ENCODE measurements around the gene SERPINE1.
"Not testable (repeated sequence)": the region's sequence is repeated elsewhere in the genome, so short reads cannot be mapped to it uniquely, and the experiment has no call there.

SERPINE1 gene

GRCh38 chr7:101102026-101102425, 24.9 kb upstream of the SERPINE1 start:
- no peak for DNase-seq

- DNase-seq: not testable (repeated sequence)
Observed at GRCh38 chr7:101103701-101104100, 23.2 kb upstream of the SERPINE1 start.

GRCh38 chr7:101104193-101104713, 22.7 kb upstream of the SERPINE1 start:
- DNase-seq: no peak

DNA sequence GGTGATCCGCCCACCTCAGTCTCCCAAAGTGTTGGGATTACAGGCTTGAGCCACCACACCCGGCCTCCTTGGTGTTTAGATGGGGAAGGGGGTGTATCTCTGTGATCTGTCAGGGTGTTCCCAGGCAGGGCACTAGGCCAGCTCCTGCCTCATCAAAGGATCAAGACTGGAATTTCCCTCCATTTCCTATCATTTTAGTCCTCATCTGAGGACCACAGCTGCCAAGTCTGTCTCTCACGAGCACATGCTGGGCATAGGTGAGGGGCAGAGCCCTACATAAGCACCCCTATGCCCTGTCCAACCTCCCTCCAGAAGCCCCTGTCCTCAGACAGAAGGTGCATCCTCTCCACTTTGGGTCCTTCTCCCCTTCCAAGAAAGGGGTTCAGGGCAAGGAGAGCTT, 22.1 kb upstream of the SERPINE1 start:
- no peak for DNase-seq

GRCh38 chr7:101105248-101105647, 21.7 kb upstream of the SERPINE1 start:
- not testable (repeated sequence) for DNase-seq

GRCh38 chr7:101106386-101106785, 20.5 kb upstream of the SERPINE1 start:
- DNase-seq: no peak

DNA sequence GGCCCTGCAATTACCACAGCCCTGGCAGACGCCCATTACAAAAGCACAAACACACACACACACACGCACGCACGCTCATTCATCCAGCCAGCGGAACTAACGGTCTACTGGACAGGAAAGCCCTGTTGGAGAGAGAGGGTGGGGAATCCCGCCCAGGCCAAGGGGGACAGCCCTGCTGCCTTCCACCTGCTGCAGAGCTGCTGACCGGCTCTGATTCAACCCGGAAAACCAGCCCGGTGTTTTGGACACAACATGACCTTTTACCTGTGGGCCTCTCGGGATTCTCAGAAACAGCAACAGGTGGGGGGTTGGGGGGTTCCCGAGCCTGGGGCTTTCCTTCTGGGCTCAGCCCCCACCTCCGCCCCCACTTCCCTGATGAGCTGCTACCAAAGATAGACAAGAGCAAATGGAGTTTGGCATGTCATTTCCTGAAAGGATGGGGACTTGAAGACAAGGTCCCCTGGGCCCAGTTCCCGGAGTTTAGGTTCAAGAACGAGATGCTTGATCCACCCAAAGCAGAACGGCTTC, 18.5 kb upstream of the SERPINE1 start:
- peak; percentile 59 for DNase-seq

GRCh38 chr7:101108961-101109360, 17.9 kb upstream of the SERPINE1 start:
- DNase-seq: no peak

DNA sequence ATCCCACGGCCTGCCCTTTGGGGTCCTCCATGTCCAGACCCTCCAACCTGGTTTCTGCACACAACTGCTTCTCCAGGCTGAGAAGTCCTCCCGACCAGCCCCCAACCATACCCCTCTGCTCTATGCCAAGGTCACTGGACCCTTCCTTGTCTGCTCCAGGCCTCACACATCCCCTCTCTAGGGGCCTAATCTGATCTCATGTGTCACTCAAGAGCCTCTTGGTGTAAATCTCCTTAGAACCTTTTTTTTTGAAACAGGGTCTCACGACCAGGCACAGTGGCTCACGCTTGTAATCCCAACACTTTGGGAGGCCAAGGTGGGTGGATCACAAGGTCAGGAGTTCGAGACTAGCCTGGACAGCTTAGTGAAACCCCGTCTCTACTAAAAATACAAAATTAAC, 17.5 kb upstream of the SERPINE1 start:
- no peak for DNase-seq

- DNase-seq: no peak
Observed at GRCh38 chr7:101111261-101111660, 15.6 kb upstream of the SERPINE1 start.

DNA sequence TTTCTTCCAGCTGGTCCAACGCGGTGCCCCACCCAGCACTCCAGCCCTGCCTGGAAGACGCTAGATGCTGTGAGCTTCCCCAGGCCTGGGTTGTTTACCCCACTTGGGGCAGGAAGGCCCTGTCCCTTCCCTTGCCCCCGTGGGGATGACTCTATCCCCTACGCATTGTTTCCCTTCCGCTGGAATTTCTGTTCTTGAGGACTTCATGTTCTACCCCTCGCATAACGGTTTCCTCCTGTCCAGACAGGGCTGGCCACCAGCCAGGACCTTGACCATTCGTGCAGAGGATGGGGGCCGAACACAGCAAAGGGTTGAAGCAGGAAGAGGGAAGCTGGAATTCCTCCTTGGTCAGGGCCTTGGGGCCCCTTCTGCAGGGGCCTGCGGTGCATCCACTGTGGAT, 14.7 kb upstream of the SERPINE1 start:
- no peak for DNase-seq

DNA sequence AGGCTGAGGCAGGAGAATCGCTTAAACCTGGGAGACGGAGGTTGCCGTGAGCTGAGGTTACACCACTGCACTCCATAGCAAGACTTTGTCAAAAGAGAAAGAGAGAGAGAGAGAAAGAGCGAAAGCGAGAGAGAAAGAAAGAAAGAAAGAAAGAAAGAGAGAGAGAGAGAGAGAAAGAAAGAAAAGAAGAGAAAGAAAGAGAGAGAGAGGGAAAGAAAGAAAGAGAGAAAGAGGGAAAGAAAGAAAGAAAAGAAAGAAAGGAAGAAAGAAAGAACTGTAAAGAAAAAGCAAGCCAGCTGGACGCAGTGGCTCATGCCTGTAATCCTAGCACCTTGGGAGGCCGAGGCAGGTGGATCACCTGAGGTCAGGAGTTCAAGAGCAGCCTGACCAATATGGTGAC, 13.8 kb upstream of the SERPINE1 start:
- not testable (repeated sequence) for DNase-seq

- no peak for DNase-seq
Observed at GRCh38 chr7:101113836-101114235, 13.1 kb upstream of the SERPINE1 start.

- DNase-seq: no peak
Observed at GRCh38 chr7:101114492-101114891, 12.4 kb upstream of the SERPINE1 start.

DNA sequence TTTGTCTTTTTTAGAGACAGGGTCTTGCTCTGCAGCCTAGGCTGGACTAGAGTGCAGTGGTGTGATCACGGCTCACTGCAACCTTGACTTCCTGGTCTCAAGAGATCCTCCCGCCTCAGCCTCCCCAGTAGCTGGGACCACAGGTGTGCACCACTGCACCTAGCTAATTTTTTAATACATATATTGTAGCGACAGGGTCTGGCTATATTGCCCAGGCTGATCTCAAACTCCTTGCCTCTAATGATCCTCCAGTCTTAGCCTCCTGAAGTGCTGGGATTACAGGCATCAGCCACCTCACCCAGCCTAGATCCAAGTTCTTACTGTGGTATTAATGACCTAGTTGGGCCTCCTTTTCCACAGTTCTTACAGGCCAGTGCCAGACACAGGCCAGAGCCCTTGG, 11.7 kb upstream of the SERPINE1 start:
- no peak for DNase-seq

GRCh38 chr7:101116898-101117297, 10.0 kb upstream of the SERPINE1 start:
- no peak for DNase-seq

DNA sequence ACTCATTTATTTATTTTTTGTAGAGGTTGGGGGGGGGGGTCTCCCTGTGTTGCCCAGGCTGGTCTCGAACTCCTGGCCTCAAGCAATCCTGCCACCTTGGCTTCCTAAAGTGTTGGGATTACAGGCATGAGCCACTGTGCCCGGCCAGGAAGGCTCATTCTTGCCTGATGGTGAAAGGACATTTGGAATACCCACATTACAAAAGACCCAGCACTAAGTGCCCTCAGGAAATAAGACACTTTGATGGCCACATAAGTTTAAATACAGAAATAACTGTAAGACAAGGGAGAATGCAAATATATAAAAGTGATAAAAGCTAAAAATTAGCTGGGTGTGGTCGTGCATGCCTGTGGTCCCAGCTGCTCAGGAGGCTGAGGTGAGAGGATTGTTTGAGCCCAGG, 8.0 kb upstream of the SERPINE1 start:
- no peak for DNase-seq

- DNase-seq: no peak
Observed at GRCh38 chr7:101119876-101120275, 7.0 kb upstream of the SERPINE1 start.

DNA sequence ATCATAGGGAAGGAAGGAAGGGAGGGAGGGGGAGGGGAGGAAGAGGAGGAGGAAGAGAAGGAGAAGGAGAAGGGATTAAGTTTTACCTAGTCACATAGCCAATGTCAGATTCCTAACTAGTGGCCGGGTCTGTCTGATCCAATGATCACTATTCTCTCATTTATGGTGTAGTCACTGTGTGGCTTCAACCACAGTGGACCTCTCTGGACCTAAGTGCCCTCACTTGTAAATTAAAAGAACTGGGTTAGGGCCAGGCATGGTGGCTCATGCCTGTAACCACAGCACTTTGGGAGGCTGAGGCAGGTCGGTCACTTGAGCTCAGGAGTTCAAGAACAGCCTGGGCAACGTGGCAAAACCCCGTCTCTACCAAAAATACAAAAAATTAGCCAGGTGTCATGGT, 6.6 kb upstream of the SERPINE1 start:
- no peak for DNase-seq

GRCh38 chr7:101121631-101121990, 5.3 kb upstream of the SERPINE1 start:
- DNase-seq: not testable (repeated sequence)

DNA sequence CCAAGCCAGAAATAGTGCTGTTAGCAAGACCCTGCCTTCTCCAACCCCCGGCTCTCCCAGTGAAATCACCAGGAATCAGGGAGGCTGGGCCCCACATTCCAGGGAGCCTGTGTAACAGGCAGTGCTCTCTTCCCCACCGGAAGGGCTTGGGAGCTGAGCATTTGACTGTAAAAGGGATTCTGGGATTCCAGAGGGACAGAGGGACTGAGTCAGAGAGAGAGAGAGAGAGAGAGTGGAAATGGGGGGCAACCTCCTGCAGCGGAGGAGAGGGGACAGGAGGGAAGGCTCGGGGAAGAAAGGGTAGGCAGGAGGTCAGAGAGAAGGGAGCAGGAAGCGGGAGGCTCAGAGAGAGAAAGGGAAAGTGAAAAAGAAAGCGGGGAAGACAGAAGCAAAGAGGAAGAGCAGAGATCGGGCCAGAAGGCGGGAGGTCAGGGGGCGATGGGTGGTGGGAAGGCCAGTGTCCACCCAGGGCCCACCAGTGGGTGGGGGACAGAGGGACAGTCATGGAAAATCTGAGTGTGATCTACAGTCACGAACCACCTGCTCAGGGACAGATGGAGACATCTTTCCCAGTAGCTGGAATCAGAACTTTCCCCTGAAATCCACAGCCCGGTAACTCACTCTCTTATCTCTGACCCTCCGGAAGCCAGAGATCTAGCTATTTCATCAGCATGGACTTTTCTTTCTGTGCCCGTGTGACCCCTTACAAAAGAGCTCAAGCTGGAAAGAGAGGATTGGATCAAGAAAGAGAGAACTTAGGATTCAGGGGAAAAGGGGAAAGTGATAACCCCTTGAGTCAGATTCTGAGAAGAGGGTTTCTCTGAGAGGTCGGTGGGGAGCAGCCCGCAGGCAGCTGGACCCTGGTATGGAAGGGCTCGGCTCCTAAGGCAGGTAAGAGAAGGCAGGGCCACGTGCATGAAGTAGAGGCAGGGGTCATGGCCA, 4.6 kb upstream of the SERPINE1 start:
- peak; percentile 94 for DNase-seq

GRCh38 chr7:101122933-101123702, 3.8 kb upstream of the SERPINE1 start:
- no peak for DNase-seq

DNA sequence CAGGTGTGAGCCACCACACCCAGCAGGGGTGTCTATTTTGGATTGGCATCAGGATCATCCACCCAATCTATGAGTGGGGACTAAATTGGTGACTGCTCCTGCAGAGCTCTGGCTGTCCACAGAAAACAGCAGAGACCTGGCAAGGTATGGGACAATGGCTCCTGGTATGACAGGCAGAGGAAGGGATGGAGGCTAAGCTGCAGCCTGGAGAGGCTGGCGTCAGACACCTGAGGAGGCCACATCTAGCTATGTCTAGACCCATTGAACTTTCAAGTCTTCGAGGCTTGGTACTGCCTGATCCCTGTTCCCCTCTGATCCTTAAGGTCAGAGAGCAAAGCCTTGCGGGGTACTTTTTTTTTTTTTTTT, 3.2 kb upstream of the SERPINE1 start:
- no peak for DNase-seq
